HEK293 (cell line): ENCODE measurements around the gene CSF3R.

Source experiments
- KLF1 ChIP-seq: fragments of 450-650 bp; formaldehyde crosslinking; IDR thresholded peaks from 2 replicates; pipeline ENCODE4 v1.5.1; 2016; ENCODE audit warnings: missing biosample characterization, missing genetic modification characterization
- ZNF146 ChIP-seq: fragments of 450-650 bp; formaldehyde crosslinking; IDR thresholded peaks from 2 replicates; pipeline ENCODE4 v1.5.1; 2016; ENCODE audit warnings: missing biosample characterization, missing genetic modification characterization
- ZNF174 ChIP-seq: fragments of 450-650 bp; formaldehyde crosslinking; IDR thresholded peaks from 2 replicates; pipeline ENCODE4 v1.5.0; 2017; ENCODE audit warnings: missing biosample characterization, mild to moderate bottlenecking, missing genetic modification characterization
- ZNF560 ChIP-seq: fragments of 450-650 bp; formaldehyde crosslinking; IDR thresholded peaks from 2 replicates; pipeline ENCODE4 v1.5.1; 2017; ENCODE audit warnings: missing biosample characterization, missing genetic modification characterization, borderline replicate concordance
- ZNF707 ChIP-seq: fragments of 450-650 bp; formaldehyde crosslinking; IDR thresholded peaks from 2 replicates; pipeline ENCODE4 v1.5.1; 2016; ENCODE audit warnings: missing biosample characterization, missing genetic modification characterization
- TF ChIP-seq, protein P1 (sequence below): fragments of 450-650 bp; formaldehyde crosslinking; IDR thresholded peaks from 2 replicates; pipeline ENCODE4 v1.5.1; 2016; ENCODE audit warnings: missing biosample characterization, missing genetic modification characterization
- TF ChIP-seq, protein P2 (sequence below): fragments of 450-650 bp; formaldehyde crosslinking; IDR thresholded peaks from 2 replicates; pipeline ENCODE4 v1.5.1; 2016; ENCODE audit warnings: missing biosample characterization, missing genetic modification characterization
- TF ChIP-seq, protein P3 (sequence below): fragments of 450-650 bp; formaldehyde crosslinking; IDR thresholded peaks from 2 replicates; pipeline ENCODE4 v1.5.1; 2016; ENCODE audit warnings: missing biosample characterization, missing genetic modification characterization

DNA sequence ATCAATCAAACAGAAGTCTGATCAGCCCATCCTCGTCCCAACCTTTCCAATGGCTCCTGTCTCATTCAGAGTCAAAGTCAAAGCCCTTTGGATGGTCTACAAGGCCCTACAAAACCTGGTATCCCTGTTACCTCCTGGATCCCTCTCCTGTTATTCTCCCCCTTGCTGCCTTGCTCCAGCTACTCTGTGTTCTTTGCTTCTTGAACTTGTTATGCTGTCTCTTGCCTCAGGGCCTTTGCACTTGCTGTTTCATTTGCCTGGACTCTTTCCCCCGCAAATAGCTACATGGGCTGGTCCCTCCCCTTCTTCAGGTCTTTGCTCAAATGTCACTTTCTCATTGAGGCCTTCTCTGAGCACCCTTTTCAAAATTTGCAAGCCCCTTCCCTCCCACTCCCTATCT is 1.4 kb upstream of the CSF3R start:
- TF ChIP-seq ZNF174 (tag by site-specific recombination) (no peak), ZNF560 (tag by site-specific recombination) (no peak), KLF1 (tag by site-specific recombination) (no peak), ZNF707 (tag by site-specific recombination) (no peak), ZNF146 (tag by site-specific recombination) (no peak)
- TF ChIP-seq, protein P1, sequence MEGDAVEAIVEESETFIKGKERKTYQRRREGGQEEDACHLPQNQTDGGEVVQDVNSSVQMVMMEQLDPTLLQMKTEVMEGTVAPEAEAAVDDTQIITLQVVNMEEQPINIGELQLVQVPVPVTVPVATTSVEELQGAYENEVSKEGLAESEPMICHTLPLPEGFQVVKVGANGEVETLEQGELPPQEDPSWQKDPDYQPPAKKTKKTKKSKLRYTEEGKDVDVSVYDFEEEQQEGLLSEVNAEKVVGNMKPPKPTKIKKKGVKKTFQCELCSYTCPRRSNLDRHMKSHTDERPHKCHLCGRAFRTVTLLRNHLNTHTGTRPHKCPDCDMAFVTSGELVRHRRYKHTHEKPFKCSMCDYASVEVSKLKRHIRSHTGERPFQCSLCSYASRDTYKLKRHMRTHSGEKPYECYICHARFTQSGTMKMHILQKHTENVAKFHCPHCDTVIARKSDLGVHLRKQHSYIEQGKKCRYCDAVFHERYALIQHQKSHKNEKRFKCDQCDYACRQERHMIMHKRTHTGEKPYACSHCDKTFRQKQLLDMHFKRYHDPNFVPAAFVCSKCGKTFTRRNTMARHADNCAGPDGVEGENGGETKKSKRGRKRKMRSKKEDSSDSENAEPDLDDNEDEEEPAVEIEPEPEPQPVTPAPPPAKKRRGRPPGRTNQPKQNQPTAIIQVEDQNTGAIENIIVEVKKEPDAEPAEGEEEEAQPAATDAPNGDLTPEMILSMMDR, result no peak
- TF ChIP-seq, protein P2, sequence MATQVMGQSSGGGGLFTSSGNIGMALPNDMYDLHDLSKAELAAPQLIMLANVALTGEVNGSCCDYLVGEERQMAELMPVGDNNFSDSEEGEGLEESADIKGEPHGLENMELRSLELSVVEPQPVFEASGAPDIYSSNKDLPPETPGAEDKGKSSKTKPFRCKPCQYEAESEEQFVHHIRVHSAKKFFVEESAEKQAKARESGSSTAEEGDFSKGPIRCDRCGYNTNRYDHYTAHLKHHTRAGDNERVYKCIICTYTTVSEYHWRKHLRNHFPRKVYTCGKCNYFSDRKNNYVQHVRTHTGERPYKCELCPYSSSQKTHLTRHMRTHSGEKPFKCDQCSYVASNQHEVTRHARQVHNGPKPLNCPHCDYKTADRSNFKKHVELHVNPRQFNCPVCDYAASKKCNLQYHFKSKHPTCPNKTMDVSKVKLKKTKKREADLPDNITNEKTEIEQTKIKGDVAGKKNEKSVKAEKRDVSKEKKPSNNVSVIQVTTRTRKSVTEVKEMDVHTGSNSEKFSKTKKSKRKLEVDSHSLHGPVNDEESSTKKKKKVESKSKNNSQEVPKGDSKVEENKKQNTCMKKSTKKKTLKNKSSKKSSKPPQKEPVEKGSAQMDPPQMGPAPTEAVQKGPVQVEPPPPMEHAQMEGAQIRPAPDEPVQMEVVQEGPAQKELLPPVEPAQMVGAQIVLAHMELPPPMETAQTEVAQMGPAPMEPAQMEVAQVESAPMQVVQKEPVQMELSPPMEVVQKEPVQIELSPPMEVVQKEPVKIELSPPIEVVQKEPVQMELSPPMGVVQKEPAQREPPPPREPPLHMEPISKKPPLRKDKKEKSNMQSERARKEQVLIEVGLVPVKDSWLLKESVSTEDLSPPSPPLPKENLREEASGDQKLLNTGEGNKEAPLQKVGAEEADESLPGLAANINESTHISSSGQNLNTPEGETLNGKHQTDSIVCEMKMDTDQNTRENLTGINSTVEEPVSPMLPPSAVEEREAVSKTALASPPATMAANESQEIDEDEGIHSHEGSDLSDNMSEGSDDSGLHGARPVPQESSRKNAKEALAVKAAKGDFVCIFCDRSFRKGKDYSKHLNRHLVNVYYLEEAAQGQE, result no peak
- TF ChIP-seq, protein P3, sequence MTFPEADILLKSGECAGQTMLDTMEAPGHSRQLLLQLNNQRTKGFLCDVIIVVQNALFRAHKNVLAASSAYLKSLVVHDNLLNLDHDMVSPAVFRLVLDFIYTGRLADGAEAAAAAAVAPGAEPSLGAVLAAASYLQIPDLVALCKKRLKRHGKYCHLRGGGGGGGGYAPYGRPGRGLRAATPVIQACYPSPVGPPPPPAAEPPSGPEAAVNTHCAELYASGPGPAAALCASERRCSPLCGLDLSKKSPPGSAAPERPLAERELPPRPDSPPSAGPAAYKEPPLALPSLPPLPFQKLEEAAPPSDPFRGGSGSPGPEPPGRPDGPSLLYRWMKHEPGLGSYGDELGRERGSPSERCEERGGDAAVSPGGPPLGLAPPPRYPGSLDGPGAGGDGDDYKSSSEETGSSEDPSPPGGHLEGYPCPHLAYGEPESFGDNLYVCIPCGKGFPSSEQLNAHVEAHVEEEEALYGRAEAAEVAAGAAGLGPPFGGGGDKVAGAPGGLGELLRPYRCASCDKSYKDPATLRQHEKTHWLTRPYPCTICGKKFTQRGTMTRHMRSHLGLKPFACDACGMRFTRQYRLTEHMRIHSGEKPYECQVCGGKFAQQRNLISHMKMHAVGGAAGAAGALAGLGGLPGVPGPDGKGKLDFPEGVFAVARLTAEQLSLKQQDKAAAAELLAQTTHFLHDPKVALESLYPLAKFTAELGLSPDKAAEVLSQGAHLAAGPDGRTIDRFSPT (tag by site-specific recombination), result no peak
